Hepatocyte (in vitro differentiated cells): ENCODE results near the gene MSS51. TPM values are rescaled to one million over a fixed set of nuclear protein-coding genes. Genes with fewer than 3 reads are reported as not detected.

ENCODE experiments used
- DNase-seq: peaks from one replicate; pipeline ENCODE4 v3.0.0-alpha.2; 2016; ENCODE audit warnings: low spot score
- H2AFZ ChIP-seq: fragments of 200-600 bp; sonication (generic); 2 replicates; pipeline ENCODE4 v1.6.0; 2016; ENCODE audit warnings: antibody characterized with exemption, mild to moderate bottlenecking
- H3K27ac ChIP-seq: fragments of 200-600 bp; sonication (generic); 2 replicates; pipeline ENCODE4 v1.5.1; 2016; ENCODE audit warnings: mild to moderate bottlenecking
- H3K27me3 ChIP-seq: fragments of 200-600 bp; sonication (generic); 2 replicates; pipeline ENCODE4 v1.6.1; 2016
- H3K36me3 ChIP-seq: fragments of 200-600 bp; sonication (generic); replicated peaks from 2 replicates; pipeline ENCODE4 v1.5.1; 2016; ENCODE audit warnings: low read depth; ENCODE audit not compliant: insufficient read depth
- H3K4me1 ChIP-seq: fragments of 200-600 bp; sonication (generic); 2 replicates; pipeline ENCODE4 v1.5.1; 2016; ENCODE audit warnings: mild to moderate bottlenecking, moderate library complexity; ENCODE audit not compliant: insufficient read depth
- H3K4me2 ChIP-seq: fragments of 200-600 bp; sonication (generic); 2 replicates; pipeline ENCODE4 v1.6.0; 2016
- H3K4me3 ChIP-seq: fragments of 200-600 bp; sonication (generic); 2 replicates; pipeline ENCODE4 v1.5.1; 2016; ENCODE audit warnings: mild to moderate bottlenecking
- H3K79me2 ChIP-seq: fragments of 200-600 bp; sonication (generic); 2 replicates; pipeline ENCODE4 v1.6.0; 2017; ENCODE audit warnings: mild to moderate bottlenecking
- H3K9me2 ChIP-seq: fragments of 200-600 bp; sonication (generic); replicated peaks from 2 replicates; pipeline ENCODE4 v1.6.0; 2017; ENCODE audit warnings: mild to moderate bottlenecking; ENCODE audit not compliant: insufficient read depth
- H3K9me3 ChIP-seq: fragments of 200-600 bp; sonication (generic); 2 replicates; pipeline ENCODE4 v1.5.1; 2016; ENCODE audit warnings: low read depth, mild to moderate bottlenecking
- H4K20me1 ChIP-seq: fragments of 200-600 bp; sonication (generic); 2 replicates; pipeline ENCODE4 v1.6.0; 2016; ENCODE audit warnings: mild to moderate bottlenecking; ENCODE audit not compliant: insufficient read depth, poor library complexity, severe bottlenecking
- EZH2 ChIP-seq: fragments of 200-600 bp; sonication (generic); IDR thresholded peaks from 2 replicates; pipeline ENCODE4 v1.6.1; 2016; ENCODE audit warnings: antibody characterized with exemption, mild to moderate bottlenecking, borderline replicate concordance
- EZH2phosphoT487 ChIP-seq: fragments of 200-600 bp; sonication (generic); IDR thresholded peaks from one replicate; pipeline ENCODE4 v1.6.1; 2018; ENCODE audit warnings: antibody characterized with exemption, mild to moderate bottlenecking, low read depth, moderate library complexity; ENCODE audit not compliant: unreplicated experiment, severe bottlenecking
- WGBS: methylation state at CpG from one replicate; pipeline ENCODE4 v1.1.6; 2016; ENCODE audit warnings: low lambda C conversion rate; ENCODE audit errors: missing lambda C conversion rate; 5-methylcytosine and 5-hydroxymethylcytosine counted together
- polyA plus RNA-seq: library from polyadenylated mRNA; unstranded; fragments of >200 nt; fragmentation: Nextera tagmentation; extraction: Ambion mirVana; gene quantifications from 2 replicates; pipeline ENCODE4 v1.2.1, GENCODE V29; 2016
- total RNA-seq: library from RNA; depleted of rRNA; stranded (reverse); fragments of >200 nt; gene quantifications from 2 replicates; pipeline ENCODE4 v1.2.3, GENCODE V29; 2014
- TF ChIP-seq, protein P1 (sequence below): fragments of 200-600 bp; sonication (generic); IDR thresholded peaks from 2 replicates; pipeline ENCODE4 v1.5.1; 2016; ENCODE audit warnings: antibody characterized with exemption, mild to moderate bottlenecking; ENCODE audit not compliant: poor library complexity

MSS51 gene
- total and polyA plus RNA-seq, 2 experiments from 2014 or later = 0.48 to 1.2 TPM

- Histone ChIP-seq H3K4me3 (no peak overlapping the region), H2AFZ (no peak overlapping the region), H3K4me1 (peaks cover 8% of the 10 kb centered on the region), H3K79me2 (peaks cover 87% of the 10 kb centered on the region), H3K4me2 (no peak overlapping the region), H3K27ac (no peak overlapping the region), H3K9me3 (no peaks in the 10 kb centered on the region), H3K36me3 (no peaks in the 10 kb centered on the region), H3K9me2 (no peaks in the 10 kb centered on the region), H3K27me3 (no peaks in the 10 kb centered on the region), H4K20me1 (peaks cover 29% of the 10 kb centered on the region)
- 79% methylated on average over 4 of the region's 4 CpGs for WGBS
- DNase-seq = no peak
- TF ChIP-seq, protein P1, sequence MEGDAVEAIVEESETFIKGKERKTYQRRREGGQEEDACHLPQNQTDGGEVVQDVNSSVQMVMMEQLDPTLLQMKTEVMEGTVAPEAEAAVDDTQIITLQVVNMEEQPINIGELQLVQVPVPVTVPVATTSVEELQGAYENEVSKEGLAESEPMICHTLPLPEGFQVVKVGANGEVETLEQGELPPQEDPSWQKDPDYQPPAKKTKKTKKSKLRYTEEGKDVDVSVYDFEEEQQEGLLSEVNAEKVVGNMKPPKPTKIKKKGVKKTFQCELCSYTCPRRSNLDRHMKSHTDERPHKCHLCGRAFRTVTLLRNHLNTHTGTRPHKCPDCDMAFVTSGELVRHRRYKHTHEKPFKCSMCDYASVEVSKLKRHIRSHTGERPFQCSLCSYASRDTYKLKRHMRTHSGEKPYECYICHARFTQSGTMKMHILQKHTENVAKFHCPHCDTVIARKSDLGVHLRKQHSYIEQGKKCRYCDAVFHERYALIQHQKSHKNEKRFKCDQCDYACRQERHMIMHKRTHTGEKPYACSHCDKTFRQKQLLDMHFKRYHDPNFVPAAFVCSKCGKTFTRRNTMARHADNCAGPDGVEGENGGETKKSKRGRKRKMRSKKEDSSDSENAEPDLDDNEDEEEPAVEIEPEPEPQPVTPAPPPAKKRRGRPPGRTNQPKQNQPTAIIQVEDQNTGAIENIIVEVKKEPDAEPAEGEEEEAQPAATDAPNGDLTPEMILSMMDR = no peak
- TF ChIP-seq EZH2 (no peak), EZH2phosphoT487 (no peak)
These were observed 24.3 kb downstream of the MSS51 start for GRCh38 chr10:73408978-73409521.

- no peak for TF ChIP-seq EZH2
- TF ChIP-seq, protein P1 = no peak
- TF ChIP-seq EZH2phosphoT487 = no peak
- DNase-seq = no peak
- Histone ChIP-seq H3K4me3 (no peak overlapping the region), H3K9me2 (no peaks in the 10 kb centered on the region), H3K79me2 (peaks cover 97% of the 10 kb centered on the region), H3K27me3 (no peaks in the 10 kb centered on the region), H2AFZ (no peak overlapping the region), H3K4me2 (no peak overlapping the region), H3K27ac (no peak overlapping the region), H4K20me1 (peaks cover 35% of the 10 kb centered on the region), H3K36me3 (no peaks in the 10 kb centered on the region), H3K4me1 (peaks cover 8% of the 10 kb centered on the region), H3K9me3 (no peaks in the 10 kb centered on the region)
- 84% methylated on average over 5 of the region's 5 CpGs for WGBS
These were observed 25.3 kb downstream of the MSS51 start for GRCh38 chr10:73408061-73408460.

DNA sequence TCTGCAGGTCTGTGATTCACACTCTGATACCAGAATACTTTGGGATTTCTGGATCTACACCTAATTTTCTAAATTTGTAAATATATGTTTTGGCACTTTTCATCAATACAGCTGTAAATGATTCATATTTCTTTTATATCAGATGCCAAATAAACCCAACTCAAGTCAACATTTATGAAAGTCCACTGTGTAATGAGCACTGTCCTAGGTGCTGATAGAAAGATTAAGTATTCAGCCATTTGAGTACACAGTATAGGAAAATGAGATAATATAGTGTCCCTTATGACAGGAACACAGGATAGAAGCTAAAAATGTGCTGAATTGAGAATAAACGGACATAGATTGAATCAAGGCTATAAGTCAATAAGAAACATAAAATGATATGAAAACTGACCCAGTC, 25.9 kb downstream of the MSS51 start:
- H3K4me1 ChIP-seq = peaks cover 4% of the 10 kb centered on the region
- H3K27ac ChIP-seq = no peak overlapping the region
- no peaks in the 10 kb centered on the region for H3K27me3 ChIP-seq
- no peak overlapping the region for H2AFZ ChIP-seq
- H3K9me3 ChIP-seq = no peaks in the 10 kb centered on the region
- H4K20me1 ChIP-seq = peaks cover 37% of the 10 kb centered on the region
- H3K36me3 ChIP-seq = no peaks in the 10 kb centered on the region
- 97% methylated on average over 1 of the region's 1 CpG for WGBS
- no peak overlapping the region for H3K4me2 ChIP-seq
- DNase-seq = no peak
- H3K4me3 ChIP-seq = no peak overlapping the region
- H3K9me2 ChIP-seq = no peaks in the 10 kb centered on the region
- H3K79me2 ChIP-seq = peaks cover 99% of the 10 kb centered on the region
- TF ChIP-seq EZH2 (no peak), EZH2phosphoT487 (no peak)
- TF ChIP-seq, protein P1 = no peak
